ENCODE results near the gene MYO1B.

Gene MYO1B

GRCh38 chr2:191230174-191230573, 15.0 kb upstream of the MYO1B start:
- CTCF ChIA-PET = interaction anchor here (2.2 kb wide), 1 partner anchor 9 kb away, joined by 7 read pairs; no protein-coding TSS in a partner anchor
- no peak for DNase-seq (ENCODE audit: extremely low spot score)
- POLR2A ChIA-PET = no interaction called here
- TF ChIP-seq CTCF (IDR thresholded peaks at IDR 0.05; ENCODE audit: control extremely low read depth, extremely low read depth, low read depth, missing control alignments) = no peak

GRCh38 chr2:191231995-191232394, 13.2 kb upstream of the MYO1B start:
- CTCF ChIA-PET = interaction anchor here (1.0 to 2.2 kb wide), 2 partner anchors 11 to 15 kb away, joined by 3 to 7 read pairs; no protein-coding TSS in a partner anchor
- DNase-seq (ENCODE audit: extremely low spot score) = no peak
- no peak for TF ChIP-seq CTCF (IDR thresholded peaks at IDR 0.05; ENCODE audit: control extremely low read depth, extremely low read depth, low read depth, missing control alignments)
- POLR2A ChIA-PET = no interaction called here

- no peak for DNase-seq (ENCODE audit: extremely low spot score)
- CTCF ChIA-PET = no interaction called here
- TF ChIP-seq CTCF (IDR thresholded peaks at IDR 0.05; ENCODE audit: control extremely low read depth, extremely low read depth, low read depth, missing control alignments) = no peak
- POLR2A ChIA-PET = no interaction called here
These were observed 11.7 kb upstream of the MYO1B start for GRCh38 chr2:191233533-191233932.

- ChIA-PET POLR2A (no interaction called here), CTCF (interaction anchor here (0.9 to 2.9 kb wide), 2 partner anchors 16 to 17 kb away, joined by 3 to 16 read pairs; no protein-coding TSS in a partner anchor)
- no peak for DNase-seq (ENCODE audit: extremely low spot score)
- no peak for TF ChIP-seq CTCF (IDR thresholded peaks at IDR 0.05; ENCODE audit: control extremely low read depth, extremely low read depth, low read depth, missing control alignments)
These were observed 10.8 kb upstream of the MYO1B start for GRCh38 chr2:191234376-191234775.

GRCh38 chr2:191240871-191241270, 4.3 kb upstream of the MYO1B start:
- TF ChIP-seq CTCF (IDR thresholded peaks at IDR 0.05; ENCODE audit: control extremely low read depth, extremely low read depth, low read depth, missing control alignments) = no peak
- no peak for DNase-seq (ENCODE audit: extremely low spot score)
- ChIA-PET POLR2A (no interaction called here), CTCF (no interaction called here)

- POLR2A ChIA-PET = no interaction called here
- TF ChIP-seq CTCF (IDR thresholded peaks at IDR 0.05; ENCODE audit: control extremely low read depth, extremely low read depth, low read depth, missing control alignments) = no peak
- CTCF ChIA-PET = no interaction called here
- DNase-seq (ENCODE audit: extremely low spot score) = no peak
These were observed 3.8 kb upstream of the MYO1B start for GRCh38 chr2:191241418-191241817.

GRCh38 chr2:191243154-191243553, 2.0 kb upstream of the MYO1B start:
- CTCF ChIA-PET = no interaction called here

More at GRCh38 chr2:191243154-191243553, 2.0 kb upstream of the MYO1B start:
- DNase-seq (ENCODE audit: extremely low spot score) = peak; percentile 15
- POLR2A ChIA-PET = no interaction called here
- no peak for TF ChIP-seq CTCF (IDR thresholded peaks at IDR 0.05; ENCODE audit: control extremely low read depth, extremely low read depth, low read depth, missing control alignments)
